B cell (primary cell): ENCODE measurements around the gene CCNB1IP1. TPM values are rescaled to one million over a fixed set of nuclear protein-coding genes. Genes with fewer than 3 reads are reported as not detected.
"Not testable (repeated sequence)": the region's sequence is repeated elsewhere in the genome, so short reads cannot be mapped to it uniquely, and the experiment has no call there.

Experiments used
- ATAC-seq: fragments of 200-7000 bp; cut with Tn5 transposase; one replicate; pipeline ENCODE4 v1.10.0; 2021; ENCODE audit warnings: low read depth, mild to moderate bottlenecking, moderate number of reproducible peaks, moderate library complexity
- CTCF ChIA-PET: fragments of 350-600 bp; sonication (Branson Sonifier 250); formaldehyde crosslinking; loops from one replicate; lab custom pipeline; 2021; ENCODE audit warnings: antibody characterized with exemption, inconsistent platforms; lab: Charles Lee
- POLR2A ChIA-PET: fragments of 350-600 bp; sonication (Branson Sonifier 250); formaldehyde crosslinking; loops from one replicate; lab custom pipeline; 2021; ENCODE audit warnings: antibody characterized with exemption; lab: Charles Lee
- DNase-seq: peaks from one replicate; pipeline ENCODE4 v3.0.0; 2013
- H2AFZ ChIP-seq: 2 replicates; pipeline ENCODE4 v1.6.1; 2012; ENCODE audit warnings: mild to moderate bottlenecking, low read depth, low read length; ENCODE audit not compliant: insufficient read depth, poor library complexity, severe bottlenecking
- H3K27ac ChIP-seq, 2 donors: 1 replicate in 1 of 2; 2 replicates in 1 of 2; pipeline ENCODE4 v1.5.1; 2012 to 2013; ENCODE audit warnings: low read length in 2 of 2, mild to moderate bottlenecking in 2 of 2, moderate library complexity in 1 of 2
- H3K27me3 ChIP-seq, 4 experiments: fragments of 200-600 bp in 1 of 4; sonication (generic) in 1 of 4; replicated peaks in 1 of 4; 1 replicate in 2 of 4; 2 replicates in 2 of 4; pipeline versions ENCODE4 v1.6.1 to v1.7.0; 2013 to 2016; ENCODE audit warnings: low read length in 3 of 4, mild to moderate bottlenecking in 2 of 4, mixed read lengths in 1 of 4, moderate library complexity in 1 of 4; ENCODE audit not compliant: insufficient read depth in 4 of 4, control insufficient read depth in 3 of 4; ENCODE audit errors: control extremely low read depth in 1 of 4
- H3K36me3 ChIP-seq, 2 experiments: replicated peaks in 1 of 2; 1 replicate in 1 of 2; 2 replicates in 1 of 2; pipeline versions ENCODE4 v1.6.1 to v1.7.1; 2013; ENCODE audit warnings: low read length in 1 of 2; ENCODE audit not compliant: insufficient read depth in 2 of 2, control insufficient read depth in 1 of 2; ENCODE audit errors: control extremely low read depth in 1 of 2, extremely low read depth in 1 of 2
- H3K4me1 ChIP-seq, 2 donors: fragments of 200-600 bp in 1 of 2; sonication (generic) in 1 of 2; 1 replicate in 1 of 2; 2 replicates in 1 of 2; pipeline versions ENCODE4 v1.5.1 to v1.6.1; 2013 to 2017; ENCODE audit warnings: low read length in 2 of 2; ENCODE audit not compliant: control insufficient read depth in 2 of 2, insufficient read depth in 2 of 2
- H3K4me2 ChIP-seq: replicated peaks from 2 replicates; pipeline ENCODE3; 2012; ENCODE audit warnings: mild to moderate bottlenecking, low read depth, low read length; ENCODE audit not compliant: poor library complexity, severe bottlenecking
- H3K4me3 ChIP-seq, 5 experiments: fragments of 200-600 bp in 1 of 5; sonication (generic) in 1 of 5; 1 replicate in 3 of 5; 2 replicates in 2 of 5; pipeline versions ENCODE4 v1.5.1 to v1.7.0; 2011 to 2016; ENCODE audit warnings: low read length in 4 of 5, mild to moderate bottlenecking in 4 of 5, low read depth in 2 of 5, control low read depth in 1 of 5, moderate library complexity in 1 of 5; ENCODE audit not compliant: insufficient read depth in 1 of 5; ENCODE audit errors: control extremely low read depth in 1 of 5, extremely low read depth in 1 of 5
- H3K79me2 ChIP-seq: fragments of 200-600 bp; sonication (generic); one replicate; pipeline ENCODE4 v1.6.0; 2016; ENCODE audit warnings: low read length; ENCODE audit not compliant: control insufficient read depth, insufficient read depth
- H3K9ac ChIP-seq: fragments of 200-600 bp; sonication (generic); 2 replicates; pipeline ENCODE4 v1.6.1; 2017; ENCODE audit warnings: mild to moderate bottlenecking, low read length, moderate library complexity
- H3K9me3 ChIP-seq, 3 donors: one replicate each; pipeline versions ENCODE4 v1.6.1 to v1.7.1; 2013; ENCODE audit warnings: low read length in 2 of 3; ENCODE audit not compliant: control insufficient read depth in 2 of 3, insufficient read depth in 1 of 3; ENCODE audit errors: control extremely low read depth in 1 of 3
- H4K20me1 ChIP-seq: 2 replicates; pipeline ENCODE4 v1.6.0; 2012; ENCODE audit warnings: mild to moderate bottlenecking, low read length; ENCODE audit not compliant: insufficient read depth, control insufficient read depth, poor library complexity, severe bottlenecking
- H3K27ac Mint-ChIP-seq: one replicate; pipeline ENCODE4 v1.8.0; 2021; ENCODE audit warnings: mixed read lengths
- H3K27me3 Mint-ChIP-seq: one replicate; pipeline ENCODE4 v1.8.0; 2021; ENCODE audit warnings: mixed read lengths
- H3K4me1 Mint-ChIP-seq: one replicate; pipeline ENCODE4 v1.8.0; 2021; ENCODE audit warnings: mixed read lengths
- H3K4me3 Mint-ChIP-seq: one replicate; pipeline ENCODE4 v1.8.0; 2021; ENCODE audit warnings: mixed read lengths
- H3K9me3 Mint-ChIP-seq: one replicate; pipeline ENCODE4 v1.8.0; 2022; ENCODE audit warnings: mixed read lengths; ENCODE audit not compliant: insufficient read depth
- EZH2 ChIP-seq: IDR thresholded peaks from 2 replicates; pipeline ENCODE4 v1.6.1; 2012; ENCODE audit warnings: borderline replicate concordance, low read depth, mild to moderate bottlenecking, moderate library complexity, low read length; ENCODE audit not compliant: insufficient read depth, poor library complexity, severe bottlenecking
- WGBS: methylation state at CpG from one replicate; pipeline ENCODE4 v1.1.5; 2013; ENCODE audit warnings: missing lambda C conversion rate; ENCODE audit not compliant: insufficient coverage; 5-methylcytosine and 5-hydroxymethylcytosine counted together
- intact Hi-C: fragments of 100-400 bp; cut with micrococcal nuclease; formaldehyde crosslinking; loops from one replicate; pipeline ENCODE4 v1.10.0; 2022
- polyA plus RNA-seq: library from polyadenylated mRNA; depleted of rRNA; stranded (reverse); fragments of >200 nt; gene quantifications from 2 replicates; pipeline ENCODE4 v1.2.3, GENCODE V29; 2012
- total RNA-seq, 2 donors: library from RNA; stranded (reverse); fragments of 120-200 nt in 1 of 2; gene quantifications; 1 replicate in 1 of 2; 2 replicates in 1 of 2; pipeline versions ENCODE4 v1.2.3 to v1.2.4, GENCODE V29; 2013 to 2022
- TF ChIP-seq, protein P1 (sequence below): fragments of 200-600 bp; IDR thresholded peaks from one replicate; pipeline ENCODE4 v1.8.0; 2022; ENCODE audit warnings: antibody characterized with exemption, mild to moderate bottlenecking

CCNB1IP1 gene
- total and polyA plus RNA-seq, 2 donors (not counting 1 experiment from before 2014, with no cell fraction given): 24.7 to 48.8 TPM

DNA sequence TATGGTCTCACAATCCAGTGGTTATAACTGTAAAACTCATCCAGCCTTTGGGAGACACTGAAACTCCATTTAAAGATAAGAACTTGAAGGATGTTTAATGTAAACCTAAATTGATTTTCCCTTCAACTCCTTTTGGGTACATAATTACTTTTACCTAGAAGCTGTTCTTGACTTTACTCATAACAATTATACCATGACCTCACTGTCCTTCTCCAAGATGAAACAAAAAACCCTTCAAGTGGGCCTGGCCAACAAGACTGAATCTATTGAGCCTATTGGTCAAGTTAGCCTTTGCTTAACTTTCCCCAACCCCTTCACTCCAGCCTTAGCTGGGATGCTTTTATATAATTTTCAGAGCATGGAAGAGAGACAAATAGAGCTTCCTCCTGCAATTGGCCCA lies 32.8 kb upstream of the CCNB1IP1 start:
- no peak for ATAC-seq
- Histone ChIP-seq H3K4me1 (no peaks in the 10 kb centered on the region), H3K27me3 (no peaks in the 10 kb centered on the region), H3K9ac (no peak overlapping the region), H3K79me2 (no peaks in the 10 kb centered on the region), H3K27ac (peak overlapping the region in 1 of 2 donors; percentile 4), H3K4me2 (no peak overlapping the region), H2AFZ (no peak overlapping the region), H3K4me3 (no peak overlapping the region), H3K36me3 (peaks cover 9 to 67% of the 10 kb centered on the region in 2 experiments), H3K9me3 (peaks cover 0 to 5% (median 0%) of the 10 kb centered on the region in 3 donors), H4K20me1 (no peaks in the 10 kb centered on the region)
- ChIA-PET POLR2A (no interaction called here), CTCF (no interaction called here)
- no peak for DNase-seq
- Mint-ChIP-seq H3K4me3 (no peak overlapping the region), H3K4me1 (peaks cover 5% of the 10 kb centered on the region), H3K27me3 (no peaks in the 10 kb centered on the region), H3K27ac (peak overlapping the region; percentile 29), H3K9me3 (peaks cover 3% of the 10 kb centered on the region)
- intact Hi-C loops: no loop called here
- TF ChIP-seq EZH2: no peak
- TF ChIP-seq, protein P1, sequence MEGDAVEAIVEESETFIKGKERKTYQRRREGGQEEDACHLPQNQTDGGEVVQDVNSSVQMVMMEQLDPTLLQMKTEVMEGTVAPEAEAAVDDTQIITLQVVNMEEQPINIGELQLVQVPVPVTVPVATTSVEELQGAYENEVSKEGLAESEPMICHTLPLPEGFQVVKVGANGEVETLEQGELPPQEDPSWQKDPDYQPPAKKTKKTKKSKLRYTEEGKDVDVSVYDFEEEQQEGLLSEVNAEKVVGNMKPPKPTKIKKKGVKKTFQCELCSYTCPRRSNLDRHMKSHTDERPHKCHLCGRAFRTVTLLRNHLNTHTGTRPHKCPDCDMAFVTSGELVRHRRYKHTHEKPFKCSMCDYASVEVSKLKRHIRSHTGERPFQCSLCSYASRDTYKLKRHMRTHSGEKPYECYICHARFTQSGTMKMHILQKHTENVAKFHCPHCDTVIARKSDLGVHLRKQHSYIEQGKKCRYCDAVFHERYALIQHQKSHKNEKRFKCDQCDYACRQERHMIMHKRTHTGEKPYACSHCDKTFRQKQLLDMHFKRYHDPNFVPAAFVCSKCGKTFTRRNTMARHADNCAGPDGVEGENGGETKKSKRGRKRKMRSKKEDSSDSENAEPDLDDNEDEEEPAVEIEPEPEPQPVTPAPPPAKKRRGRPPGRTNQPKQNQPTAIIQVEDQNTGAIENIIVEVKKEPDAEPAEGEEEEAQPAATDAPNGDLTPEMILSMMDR: no peak

DNA sequence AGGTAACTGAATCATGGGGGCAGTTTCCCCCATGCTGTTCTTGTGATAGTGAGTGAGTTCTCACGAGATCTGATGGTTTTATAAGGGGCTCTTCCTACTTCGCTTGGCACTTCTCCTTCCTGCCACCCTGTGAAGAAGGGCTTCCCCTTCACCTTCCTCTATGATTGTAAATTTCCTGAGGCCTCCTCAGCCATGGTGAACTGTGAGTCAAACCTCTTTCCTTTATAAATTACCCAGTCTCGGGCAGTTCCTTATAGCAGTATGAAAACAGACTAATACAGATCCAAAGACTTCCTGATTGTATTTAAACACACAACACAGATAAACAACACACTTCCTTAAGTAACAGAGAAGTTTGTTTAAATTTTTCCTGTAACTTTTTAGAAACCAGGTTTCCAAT lies 25.4 kb upstream of the CCNB1IP1 start:
- H3K9me3 ChIP-seq, H3K9ac ChIP-seq, H3K4me1 Mint-ChIP-seq, H3K4me2 ChIP-seq, H3K79me2 ChIP-seq, H3K4me1 ChIP-seq, H4K20me1 ChIP-seq, POLR2A ChIA-PET, H3K4me3 Mint-ChIP-seq, H2AFZ ChIP-seq, H3K27me3 Mint-ChIP-seq, H3K27me3 ChIP-seq, DNase-seq, ATAC-seq, CTCF ChIA-PET, intact Hi-C loops, H3K4me3 ChIP-seq, H3K9me3 Mint-ChIP-seq: not testable (repeated sequence)
- 30% methylated on average over 2 of the region's 3 CpGs for WGBS
- Histone ChIP-seq H3K27ac (peak overlapping the region in 1 of 2 donors; percentile 48), H3K36me3 (peaks cover 12 to 46% of the 10 kb centered on the region in 2 experiments)
- H3K27ac Mint-ChIP-seq: peak overlapping the region; percentile 38
